Measurements from ENCODE around the gene SKAP1.

DNA sequence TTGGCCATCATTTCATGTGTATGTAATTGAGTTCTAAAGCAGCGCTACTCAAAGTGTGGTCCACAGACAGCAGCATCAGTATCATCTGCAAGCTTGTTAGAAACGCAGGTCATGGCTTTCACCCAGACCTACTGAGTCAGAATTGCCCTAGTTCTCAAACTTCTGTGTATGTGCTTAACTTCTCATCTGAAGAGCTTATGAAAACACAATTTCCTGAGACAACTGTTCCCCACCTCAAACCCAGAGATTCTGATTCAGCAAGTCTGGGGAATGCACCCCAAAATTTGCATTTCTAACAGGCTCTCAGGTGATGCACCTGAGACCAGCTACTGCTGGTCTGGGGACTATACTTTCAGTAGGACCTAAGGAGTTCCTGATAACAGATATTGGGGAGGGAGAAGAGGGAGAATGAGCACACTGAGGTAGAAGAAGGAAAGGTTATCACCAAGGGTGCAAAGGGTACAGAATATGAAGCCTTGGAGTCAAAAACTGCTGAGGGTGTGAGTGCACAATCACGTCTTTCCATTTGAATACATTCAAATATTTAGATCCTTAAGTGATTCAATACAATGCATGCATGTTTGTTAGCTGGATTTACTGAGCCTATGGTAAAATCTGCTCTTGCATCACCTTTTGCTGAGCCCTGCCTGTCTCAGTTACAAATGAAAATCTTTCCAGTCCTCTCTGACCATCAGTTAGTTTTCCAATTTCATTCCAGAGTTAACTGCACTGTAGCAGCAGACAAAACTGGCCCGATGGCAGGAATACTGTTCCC lies 29.2 kb upstream of the SKAP1 start:
- TF ChIP-seq POLR2A (IDR thresholded peaks at IDR 0.05; ENCODE audit: low read length): no peak
- no peak for TF ChIP-seq GATA1 (IDR thresholded peaks at IDR 0.05; ENCODE audit: low read depth, low read length)

Measured in erythroblast (primary cell).